IMR-90 (cell line): Measurements from ENCODE around the gene MRGPRX2. TPM values are rescaled to one million over a fixed set of nuclear protein-coding genes. Genes with fewer than 3 reads are reported as not detected.

ENCODE experiments used
- ATAC-seq: fragments of 200-7000 bp; cut with Tn5 transposase; 2 replicates; pipeline ENCODE4 v1.9.1; 2020; ENCODE audit warnings: low read depth, mild to moderate bottlenecking, moderate library complexity
- BruUV-seq: library from RNA; stranded (reverse); fragments of 400-500 nt; replicated peaks from 2 replicates; lab custom pipeline; 2021; lab: Mats Ljungman, UMichigan
- CTCF ChIA-PET: fragments of 300-600 bp; formaldehyde crosslinking; extraction: SDS; loops from one replicate; lab custom pipeline; 2021; ENCODE audit warnings: antibody characterized with exemption; lab: Yijun Ruan, JAX
- POLR2A ChIA-PET: fragments of 300-600 bp; sonication (Branson Sonifier 250); formaldehyde crosslinking; loops from one replicate; lab custom pipeline; 2022; ENCODE audit warnings: antibody characterized with exemption; ENCODE audit not compliant: unreplicated experiment; lab: Charles Lee
- DNase-seq: peaks from one replicate; pipeline ENCODE4 v3.0.0; 2013
- H2AFZ ChIP-seq: replicated peaks from 2 replicates; pipeline ENCODE3; 2013; ENCODE audit warnings: low read length, mild to moderate bottlenecking; ENCODE audit not compliant: poor library complexity
- H2AK5ac ChIP-seq: 2 replicates; pipeline ENCODE4 v1.6.1; 2013; ENCODE audit warnings: low read depth, low read length, inconsistent platforms
- H2AK9ac ChIP-seq: replicated peaks from 2 replicates; pipeline ENCODE3; 2013; ENCODE audit warnings: mild to moderate bottlenecking, low read depth, low read length, moderate library complexity; ENCODE audit not compliant: poor library complexity
- H2BK120ac ChIP-seq: 2 replicates; pipeline ENCODE4 v1.6.1; 2013; ENCODE audit warnings: low read depth, low read length, inconsistent platforms
- H2BK15ac ChIP-seq: 3 replicates; pipeline ENCODE4 v1.6.1; 2013; ENCODE audit warnings: low read depth, low read length, inconsistent platforms
- H2BK20ac ChIP-seq: 2 replicates; pipeline ENCODE4 v1.6.1; 2013; ENCODE audit warnings: low read depth, mild to moderate bottlenecking, inconsistent platforms, low read length, moderate library complexity
- H2BK5ac ChIP-seq: 2 replicates; pipeline ENCODE4 v1.6.1; 2013; ENCODE audit warnings: mild to moderate bottlenecking, low read depth, low read length, inconsistent platforms; ENCODE audit not compliant: poor library complexity, severe bottlenecking
- H3K14ac ChIP-seq: replicated peaks from 2 replicates; pipeline ENCODE4 v1.6.1; 2013; ENCODE audit warnings: low read depth, low read length, inconsistent platforms
- H3K18ac ChIP-seq: 2 replicates; pipeline ENCODE4 v1.6.1; 2013; ENCODE audit warnings: low read depth, low read length, control low read depth
- H3K23ac ChIP-seq: 2 replicates; pipeline ENCODE4 v1.6.1; 2013; ENCODE audit warnings: low read depth, low read length, inconsistent platforms
- H3K27ac ChIP-seq: 2 replicates; pipeline ENCODE4 v1.5.1; 2013; ENCODE audit warnings: mild to moderate bottlenecking, control low read depth, low read length; ENCODE audit not compliant: insufficient read depth
- H3K27me3 ChIP-seq: 2 replicates; pipeline ENCODE4 v1.6.1; 2013; ENCODE audit warnings: low read length; ENCODE audit not compliant: control insufficient read depth, insufficient read depth
- H3K36me3 ChIP-seq: 2 replicates; pipeline ENCODE4 v1.6.1; 2013; ENCODE audit warnings: low read length, mixed read lengths; ENCODE audit not compliant: control insufficient read depth, insufficient read depth
- H3K4ac ChIP-seq: 2 replicates; pipeline ENCODE4 v1.6.1; 2013; ENCODE audit warnings: low read depth, low read length, inconsistent platforms
- H3K4me1 ChIP-seq: 2 replicates; pipeline ENCODE4 v1.6.1; 2013; ENCODE audit warnings: low read length, mixed read lengths; ENCODE audit not compliant: control insufficient read depth, insufficient read depth
- H3K4me2 ChIP-seq: 2 replicates; pipeline ENCODE4 v1.6.1; 2013; ENCODE audit warnings: low read depth, mild to moderate bottlenecking, control low read depth, low read length, moderate library complexity
- H3K4me3 ChIP-seq: 2 replicates; pipeline ENCODE4 v1.5.1; 2013; ENCODE audit warnings: low read depth, mild to moderate bottlenecking, control low read depth, low read length, moderate library complexity; ENCODE audit not compliant: insufficient read depth
- H3K56ac ChIP-seq: 2 replicates; pipeline ENCODE4 v1.6.1; 2013; ENCODE audit warnings: low read length, inconsistent platforms; ENCODE audit not compliant: insufficient read depth; ENCODE audit errors: extremely low read depth
- H3K79me1 ChIP-seq, 2 experiments: 2 replicates each; pipeline ENCODE4 v1.6.1; 2013; ENCODE audit warnings: low read length in 2 of 2, inconsistent platforms in 1 of 2, low read depth in 1 of 2
- H3K9ac ChIP-seq: 2 replicates; pipeline ENCODE4 v1.6.1; 2013; ENCODE audit warnings: low read depth, low read length, control low read depth
- H3K9me1 ChIP-seq: 2 replicates; pipeline ENCODE4 v1.6.1; 2013; ENCODE audit warnings: low read length, inconsistent platforms; ENCODE audit not compliant: insufficient read depth
- H3K9me3 ChIP-seq: 2 replicates; pipeline ENCODE4 v1.6.1; 2013; ENCODE audit warnings: low read length; ENCODE audit not compliant: control insufficient read depth, insufficient read depth
- H4K20me1 ChIP-seq: 2 replicates; pipeline ENCODE4 v1.6.1; 2013; ENCODE audit warnings: low read length, inconsistent platforms; ENCODE audit not compliant: insufficient read depth
- H4K5ac ChIP-seq: 2 replicates; pipeline ENCODE4 v1.6.1; 2013; ENCODE audit warnings: mild to moderate bottlenecking, low read depth, low read length, control low read depth
- H4K8ac ChIP-seq, 2 experiments: 2 replicates each; pipeline ENCODE4 v1.6.1; 2013; ENCODE audit warnings: low read depth in 2 of 2, low read length in 2 of 2, control low read depth in 1 of 2, inconsistent platforms in 1 of 2
- H4K91ac ChIP-seq: 2 replicates; pipeline ENCODE4 v1.6.1; 2013; ENCODE audit warnings: low read depth, low read length, inconsistent platforms; ENCODE audit not compliant: insufficient read depth
- BHLHE40 ChIP-seq: fragments of 150-350 bp; IDR thresholded peaks from 2 replicates; pipeline ENCODE4 v1.6.1; 2016; ENCODE audit warnings: mild to moderate bottlenecking, low read depth, low read length
- CEBPB ChIP-seq: IDR thresholded peaks from 2 replicates; pipeline ENCODE4 v1.6.1; 2012; ENCODE audit warnings: low read depth, low read length, improper control_type of control experiment
- CHD1 ChIP-seq: IDR thresholded peaks from 2 replicates; pipeline ENCODE4 v1.6.1; 2012; ENCODE audit warnings: low read depth, low read length, improper control_type of control experiment
- FOS ChIP-seq: fragments of 150-350 bp; IDR thresholded peaks from 2 replicates; pipeline ENCODE4 v1.6.1; 2016; ENCODE audit warnings: low read depth, low read length
- MAFK ChIP-seq: IDR thresholded peaks from 2 replicates; pipeline ENCODE4 v1.6.1; 2012; ENCODE audit warnings: low read depth, low read length, improper control_type of control experiment
- MAZ ChIP-seq: IDR thresholded peaks from 2 replicates; pipeline ENCODE4 v1.6.1; 2012; ENCODE audit warnings: low read depth, mild to moderate bottlenecking, low read length, improper control_type of control experiment, moderate library complexity, borderline replicate concordance
- MXI1 ChIP-seq: IDR thresholded peaks from 2 replicates; pipeline ENCODE4 v1.6.1; 2012; ENCODE audit warnings: low read depth, mild to moderate bottlenecking, low read length, moderate library complexity, borderline replicate concordance
- NFE2L2 ChIP-seq: fragments of 150-350 bp; IDR thresholded peaks from 2 replicates; pipeline ENCODE4 v1.6.1; 2016; ENCODE audit warnings: low read depth, mild to moderate bottlenecking, low read length
- POLR2A ChIP-seq: IDR thresholded peaks from 2 replicates; pipeline ENCODE4 v1.6.1; 2012; ENCODE audit warnings: mild to moderate bottlenecking, low read depth, low read length
- RAD21 ChIP-seq: IDR thresholded peaks from 2 replicates; pipeline ENCODE4 v1.6.1; 2012; ENCODE audit warnings: low read length, improper control_type of control experiment
- RCOR1 ChIP-seq: IDR thresholded peaks from 2 replicates; pipeline ENCODE4 v1.6.1; 2012; ENCODE audit warnings: mild to moderate bottlenecking, low read length, improper control_type of control experiment; ENCODE audit not compliant: insufficient replicate concordance
- RFX5 ChIP-seq: IDR thresholded peaks from 2 replicates; pipeline ENCODE4 v1.8.0; 2012; ENCODE audit warnings: low read depth, mild to moderate bottlenecking, low read length, moderate library complexity
- SMC3 ChIP-seq: fragments of 150-350 bp; IDR thresholded peaks from 2 replicates; pipeline ENCODE4 v1.6.1; 2016; ENCODE audit warnings: low read depth, mild to moderate bottlenecking, antibody characterized with exemption, low read length, moderate library complexity
- WGBS, 2 experiments: methylation state at CpG; one replicate each; pipeline versions ENCODE4 v1.1.5 to v1.1.7; 2013; ENCODE audit warnings: missing lambda C conversion rate in 2 of 2; ENCODE audit not compliant: insufficient read length in 1 of 2; ENCODE audit errors: extremely low coverage in 2 of 2; 5-methylcytosine and 5-hydroxymethylcytosine counted together
- dilution Hi-C: fragments of 300-500 bp; cut with HindIII; formaldehyde crosslinking; loops from one replicate; pipeline ENCODE4 v1.14.3; 2018; ENCODE audit warnings: low sequenced_read_pairs; ENCODE audit not compliant: unreplicated experiment
- in situ Hi-C: fragments of 300-500 bp; cut with MboI; formaldehyde crosslinking; loops from 3 replicates; pipeline ENCODE4 v1.14.3; 2019; ENCODE audit warnings: low sequenced_read_pairs, inconsistent platforms, mixed read lengths
- intact Hi-C: fragments of 100-400 bp; cut with micrococcal nuclease; formaldehyde crosslinking; loops from 2 replicates; pipeline ENCODE4 v1.10.0; 2022
- polyA plus RNA-seq, 3 experiments: library from polyadenylated mRNA; depleted of rRNA; stranded (reverse); fragments of >200 nt; gene quantifications; 2 replicates each; pipeline ENCODE4 v1.2.3, GENCODE V29; 2012; ENCODE audit warnings: low replicate concordance in 1 of 3
- total RNA-seq: library from RNA; depleted of rRNA; stranded (reverse); fragments of >200 nt; gene quantifications from 2 replicates; pipeline ENCODE4 v1.2.3, GENCODE V29; 2012
- TF ChIP-seq, protein P1 (sequence below): conservative IDR thresholded peaks from 2 replicates; pipeline ENCODE4 v1.5.1; 2012; ENCODE audit warnings: mild to moderate bottlenecking, low read depth, low read length, improper control_type of control experiment

MRGPRX2 gene
- total and polyA plus RNA-seq, 2 of the 4 experiments (the other 2 are of a cell fraction) = not detected

DNA sequence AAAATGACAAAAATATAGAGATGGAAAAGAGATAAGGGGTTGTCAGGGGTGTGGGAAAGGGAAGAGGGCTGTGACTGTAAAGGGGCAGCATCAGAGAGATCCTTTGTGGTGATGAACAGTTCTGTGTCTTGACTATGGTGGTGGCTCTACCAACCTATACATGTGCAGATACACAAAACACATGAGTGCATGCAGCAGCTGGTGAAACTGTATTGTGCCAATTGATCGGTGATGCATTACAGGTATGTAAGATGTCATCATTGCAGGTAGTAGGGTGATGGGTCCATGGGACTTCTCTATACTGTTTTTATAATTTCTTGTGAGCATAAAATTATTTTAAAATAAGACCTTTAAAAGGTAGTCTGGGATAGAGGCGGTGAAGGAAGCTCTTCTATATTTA, 32.3 kb upstream of the MRGPRX2 start:
- Histone ChIP-seq H4K5ac (no peak overlapping the region), H3K4ac (no peak overlapping the region), H2BK120ac (no peak overlapping the region), H3K4me2 (no peak overlapping the region), H2BK20ac (no peak overlapping the region), H2AFZ (no peak overlapping the region), H3K27ac (no peak overlapping the region), H2AK5ac (no peak overlapping the region), H3K14ac (no peak overlapping the region), H3K27me3 (peaks cover 10% of the 10 kb centered on the region), H4K20me1 (no peaks in the 10 kb centered on the region), H2BK15ac (no peak overlapping the region), H2AK9ac (no peak overlapping the region), H3K18ac (no peak overlapping the region), H3K79me1 (no peaks in the 10 kb centered on the region), H3K9me1 (no peaks in the 10 kb centered on the region), H4K91ac (no peak overlapping the region), H3K9me3 (no peaks in the 10 kb centered on the region), H3K23ac (no peak overlapping the region), H3K4me1 (no peaks in the 10 kb centered on the region), H3K4me3 (no peak overlapping the region), H4K8ac (no peak overlapping the region), H3K9ac (no peak overlapping the region), H3K56ac (no peak overlapping the region), H3K36me3 (no peaks in the 10 kb centered on the region), H2BK5ac (no peak overlapping the region)
- ChIA-PET POLR2A (no interaction called here), CTCF (interaction anchor here (1.2 kb wide), 1 partner anchor 16 kb away, joined by 6 read pairs; no protein-coding TSS in a partner anchor)
- in situ Hi-C loops (loop anchor here (25.0 kb wide), 1 partner anchor 669 kb away; no protein-coding TSS in a partner anchor), intact Hi-C loops (no loop called here), dilution Hi-C loops (no loop called here)
- no peak for TF ChIP-seq CEBPB
- TF ChIP-seq, protein P1, sequence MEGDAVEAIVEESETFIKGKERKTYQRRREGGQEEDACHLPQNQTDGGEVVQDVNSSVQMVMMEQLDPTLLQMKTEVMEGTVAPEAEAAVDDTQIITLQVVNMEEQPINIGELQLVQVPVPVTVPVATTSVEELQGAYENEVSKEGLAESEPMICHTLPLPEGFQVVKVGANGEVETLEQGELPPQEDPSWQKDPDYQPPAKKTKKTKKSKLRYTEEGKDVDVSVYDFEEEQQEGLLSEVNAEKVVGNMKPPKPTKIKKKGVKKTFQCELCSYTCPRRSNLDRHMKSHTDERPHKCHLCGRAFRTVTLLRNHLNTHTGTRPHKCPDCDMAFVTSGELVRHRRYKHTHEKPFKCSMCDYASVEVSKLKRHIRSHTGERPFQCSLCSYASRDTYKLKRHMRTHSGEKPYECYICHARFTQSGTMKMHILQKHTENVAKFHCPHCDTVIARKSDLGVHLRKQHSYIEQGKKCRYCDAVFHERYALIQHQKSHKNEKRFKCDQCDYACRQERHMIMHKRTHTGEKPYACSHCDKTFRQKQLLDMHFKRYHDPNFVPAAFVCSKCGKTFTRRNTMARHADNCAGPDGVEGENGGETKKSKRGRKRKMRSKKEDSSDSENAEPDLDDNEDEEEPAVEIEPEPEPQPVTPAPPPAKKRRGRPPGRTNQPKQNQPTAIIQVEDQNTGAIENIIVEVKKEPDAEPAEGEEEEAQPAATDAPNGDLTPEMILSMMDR = no peak
- no peak for TF ChIP-seq RAD21
- no peak for TF ChIP-seq SMC3
- no peak for TF ChIP-seq MXI1
- no peak for TF ChIP-seq MAFK
- no peak for TF ChIP-seq RCOR1
- TF ChIP-seq MAZ = no peak
- TF ChIP-seq CHD1 = no peak
- no peak for TF ChIP-seq RFX5
- TF ChIP-seq POLR2A = no peak
- TF ChIP-seq FOS = no peak
- TF ChIP-seq NFE2L2 = no peak
- TF ChIP-seq BHLHE40 = no peak
- no CpG with 5 or more reads among the region's 2 CpGs for WGBS, 2 experiments
- ATAC-seq = no peak
- BruUV-seq = no TSS peak
- no peak for DNase-seq
